GM12891 (cell line): ENCODE data around the gene RTEL1.
"Not testable (repeated sequence)": the region's sequence is repeated elsewhere in the genome, so short reads cannot be mapped to it uniquely, and the experiment has no call there.

Experiments
- PAX5 ChIP-seq: IDR thresholded peaks from 2 replicates; pipeline ENCODE4 v1.6.1; 2011; ENCODE audit warnings: low read length, moderate library complexity, mild to moderate bottlenecking; ENCODE audit not compliant: insufficient read depth, severe bottlenecking
- POLR2A ChIP-seq: IDR thresholded peaks from 2 replicates; pipeline ENCODE4 v1.6.1; 2011; ENCODE audit warnings: low read depth, low read length, control low read depth
- POLR2AphosphoS5 ChIP-seq: IDR thresholded peaks from 2 replicates; pipeline ENCODE4 v1.6.1; 2011; ENCODE audit warnings: low read depth, low read length, control low read depth
- POU2F2 ChIP-seq: IDR thresholded peaks from 2 replicates; pipeline ENCODE4 v1.6.1; 2011; ENCODE audit warnings: low read depth, mild to moderate bottlenecking, control low read depth, low read length, moderate library complexity
- TAF1 ChIP-seq: IDR thresholded peaks from 2 replicates; pipeline ENCODE4 v1.6.1; 2011; ENCODE audit warnings: low read depth, low read length, control low read depth

DNA sequence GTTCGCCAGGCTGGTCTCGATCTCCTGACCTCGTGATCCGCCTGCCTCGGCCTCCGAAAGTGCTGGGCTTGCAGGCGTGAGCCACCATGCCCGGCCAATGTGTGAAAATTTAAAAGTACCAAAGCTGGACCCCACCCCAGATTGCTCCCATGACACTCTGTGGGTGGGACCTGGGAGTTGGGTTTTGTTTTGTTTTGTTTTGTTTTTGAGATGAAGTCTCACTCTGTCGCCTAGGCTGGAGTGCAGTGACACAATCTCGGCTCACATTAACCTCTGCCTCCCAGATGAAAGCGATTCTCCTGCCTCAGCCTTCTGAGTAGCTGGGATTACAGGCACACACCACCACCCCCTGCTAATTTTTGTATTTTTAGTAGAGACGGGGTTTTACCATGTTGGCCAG, 13.6 kb downstream of the RTEL1 start:
- not testable (repeated sequence) for TF ChIP-seq POLR2A, POLR2AphosphoS5, PAX5, TAF1, POU2F2
